HepG2 (cell line): ENCODE measurements around the gene DOK7. TPM values are rescaled to one million over a fixed set of nuclear protein-coding genes. Genes with fewer than 3 reads are reported as not detected.

Source experiments
- ATAC-seq: fragments of 200-7000 bp; cut with Tn5 transposase; 3 replicates; pipeline ENCODE4 v1.9.1; 2020; ENCODE audit warnings: mild to moderate bottlenecking, moderate library complexity
- BruUV-seq: library from RNA; stranded (reverse); fragments of 400-500 nt; replicated peaks from 2 replicates; lab custom pipeline; 2021; lab: Mats Ljungman, UMichigan
- CTCF ChIA-PET: fragments of 300-600 bp; formaldehyde crosslinking; extraction: SDS; loops from one replicate; lab custom pipeline; 2021; ENCODE audit warnings: low total read pairs, inconsistent platforms, low intra/inter-chr PET ratio; lab: Yijun Ruan, JAX
- POLR2A ChIA-PET: fragments of 350-600 bp; sonication (Branson Sonifier 250); formaldehyde crosslinking; loops from one replicate; lab custom pipeline; 2020; ENCODE audit warnings: antibody characterized with exemption, inconsistent platforms; lab: Yijun Ruan, JAX
- DNase-seq: peaks from one replicate; pipeline ENCODE4 v3.0.0-alpha.2; 2015; ENCODE audit warnings: low spot score
- FAIRE-seq: peaks from 3 replicates; lab custom pipeline; 2011; peaks lifted over from hg19 to GRCh38; lab: Jason Lieb, UNC
- H2AFZ ChIP-seq: one replicate; pipeline ENCODE4 v1.6.1; 2011; ENCODE audit warnings: low read length, inconsistent platforms
- H3K27ac ChIP-seq: fragments of 300-600 bp; 3 replicates; pipeline ENCODE4 v1.8.0; 2011; ENCODE audit warnings: mixed run types, mild to moderate bottlenecking, mixed read lengths, low read length, inconsistent platforms; ENCODE audit not compliant: insufficient read depth; ENCODE audit errors: extremely low read length
- H3K27me3 ChIP-seq, 2 experiments: fragments of 200-600 bp in 1 of 2; 2 replicates in 1 of 2; 3 replicates in 1 of 2; pipeline versions ENCODE4 v1.6.0 to v1.8.0; 2011; ENCODE audit warnings: low read length in 2 of 2, mild to moderate bottlenecking in 2 of 2, moderate library complexity in 2 of 2, inconsistent platforms in 1 of 2; ENCODE audit not compliant: insufficient read depth in 2 of 2, control insufficient read depth in 1 of 2
- H3K36me3 ChIP-seq, 2 experiments: fragments of 200-600 bp in 1 of 2; replicated peaks in 1 of 2; 2 replicates in 1 of 2; 3 replicates in 1 of 2; pipeline versions ENCODE4 v1.5.1 to v1.8.0; 2011; ENCODE audit warnings: low read length in 2 of 2, inconsistent platforms in 1 of 2; ENCODE audit not compliant: insufficient read depth in 2 of 2, control insufficient read depth in 1 of 2
- H3K4me1 ChIP-seq: 2 replicates; pipeline ENCODE4 v1.5.1; 2012; ENCODE audit warnings: low read length, inconsistent platforms; ENCODE audit not compliant: insufficient read depth
- H3K4me2 ChIP-seq: 2 replicates; pipeline ENCODE4 v1.6.0; 2011; ENCODE audit warnings: low read depth, low read length, inconsistent platforms
- H3K4me3 ChIP-seq, 3 experiments: fragments of 200-600 bp in 1 of 3; sonication (generic), shearing (Covaris generic) in 1 of 3; replicated peaks in 1 of 3; 2 replicates each; pipeline ENCODE4 v1.5.1; 2011 to 2016; ENCODE audit warnings: low read length in 3 of 3, inconsistent platforms in 2 of 3, low read depth in 2 of 3, mild to moderate bottlenecking in 2 of 3, control low read depth in 1 of 3, mixed read lengths in 1 of 3; ENCODE audit not compliant: insufficient read depth in 1 of 3
- H3K79me2 ChIP-seq: one replicate; pipeline ENCODE4 v1.6.1; 2011; ENCODE audit warnings: low read length, inconsistent platforms; ENCODE audit not compliant: insufficient read depth
- H3K9ac ChIP-seq: 2 replicates; pipeline ENCODE4 v1.6.0; 2011; ENCODE audit warnings: mild to moderate bottlenecking, low read depth, low read length, inconsistent platforms; ENCODE audit not compliant: insufficient read depth
- H3K9me3 ChIP-seq: 2 replicates; pipeline ENCODE4 v1.5.1; 2012; ENCODE audit warnings: mild to moderate bottlenecking, low read length
- H4K20me1 ChIP-seq: 2 replicates; pipeline ENCODE4 v1.6.0; 2011; ENCODE audit warnings: inconsistent platforms, mild to moderate bottlenecking, low read length, moderate library complexity; ENCODE audit not compliant: insufficient read depth
- ZFP1 ChIP-seq: IDR thresholded peaks from 2 replicates; pipeline ENCODE4 v1.6.1; 2016
- WGBS: methylation state at CpG from one replicate; pipeline ENCODE4 v1.1.6; 2017; ENCODE audit warnings: low lambda C conversion rate; 5-methylcytosine and 5-hydroxymethylcytosine counted together
- in situ Hi-C: cut with HindIII; loops from 2 replicates; pipeline ENCODE4 v1.10.0; 2017; ENCODE audit warnings: low pct_unique_long_range_greater_than_20kb; ENCODE audit not compliant: extremely low pct_ligation_motif_present
- intact Hi-C: fragments of 100-400 bp; cut with micrococcal nuclease; formaldehyde crosslinking; loops from one replicate; pipeline ENCODE4 v1.10.0; 2022; ENCODE audit not compliant: unreplicated experiment
- polyA plus RNA-seq, 8 experiments: library from polyadenylated mRNA; depleted of rRNA in 3 of 8; stranded (reverse) in 7 of 8; unstranded in 1 of 8; fragments of >200 nt; fragmentation: Illumina TruSeq in 4 of 8; extraction: Trizol in 4 of 8; gene quantifications; 2 replicates each; pipeline versions ENCODE4 v1.2.1 to v1.2.3, GENCODE V29; 2011 to 2016; ENCODE audit warnings: low read depth in 4 of 8, missing spikeins in 1 of 8, mixed read lengths in 1 of 8; ENCODE audit not compliant: insufficient read depth in 1 of 8
- total RNA-seq, 5 experiments: library from RNA; depleted of rRNA; stranded (reverse); fragments of >200 nt; fragmentation: Illumina TruSeq; extraction: Trizol; gene quantifications; 2 replicates each; pipeline ENCODE4 v1.2.3, GENCODE V29; 2016; ENCODE audit warnings: low read depth in 1 of 5
- TF ChIP-seq, protein P1 (sequence below): sonication (generic); formaldehyde crosslinking; IDR thresholded peaks from 2 replicates; pipeline ENCODE4 v1.4.0; 2020; ENCODE audit warnings: missing genetic modification reagents, borderline replicate concordance
- TF ChIP-seq, protein P2 (sequence below): sonication (generic); formaldehyde crosslinking; IDR thresholded peaks from 2 replicates; pipeline ENCODE4 v1.5.0; 2020; ENCODE audit warnings: missing genetic modification reagents
- TF ChIP-seq, protein P3 (sequence below): sonication (generic); formaldehyde crosslinking; IDR thresholded peaks from 2 replicates; pipeline ENCODE4 v1.5.0; 2020; ENCODE audit warnings: mild to moderate bottlenecking, missing genetic modification reagents, borderline replicate concordance

Gene DOK7
- total and polyA plus RNA-seq, 2 of the 13 experiments (the other 11 are each of a cell fraction or from before 2014, with no cell fraction given), result 0.03 to 0.07 TPM

DNA sequence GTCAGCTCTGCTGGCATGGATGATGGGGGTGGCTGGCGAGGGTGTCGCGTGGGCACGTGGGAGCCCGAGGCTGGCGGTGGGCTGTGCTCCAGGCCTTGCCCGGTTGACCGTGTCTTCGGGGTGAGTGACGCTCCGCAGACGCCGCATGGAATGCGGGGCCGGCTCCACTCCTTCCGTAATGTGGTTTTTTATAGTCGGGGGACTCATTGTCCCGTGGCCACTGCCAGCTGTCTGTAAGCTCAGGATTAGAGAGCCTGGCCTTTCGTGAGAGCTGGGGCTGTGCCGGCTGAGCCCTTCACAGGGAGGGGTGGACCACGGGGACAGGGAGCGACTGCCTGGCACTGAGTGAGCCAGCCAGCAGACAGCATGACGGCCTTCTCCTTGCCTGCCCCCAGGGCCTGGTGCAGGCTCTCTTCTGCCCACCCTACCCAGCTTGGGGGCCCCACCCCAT lies 20.4 kb downstream of the DOK7 start:
- Histone ChIP-seq H3K27me3 (peaks cover 31 to 91% of the 10 kb centered on the region in 2 experiments), H3K4me1 (peaks cover 16% of the 10 kb centered on the region), H3K4me2 (no peak overlapping the region)
- intact Hi-C loops, result no loop called here
- CTCF ChIA-PET, result no interaction called here
- TF ChIP-seq, protein P1, sequence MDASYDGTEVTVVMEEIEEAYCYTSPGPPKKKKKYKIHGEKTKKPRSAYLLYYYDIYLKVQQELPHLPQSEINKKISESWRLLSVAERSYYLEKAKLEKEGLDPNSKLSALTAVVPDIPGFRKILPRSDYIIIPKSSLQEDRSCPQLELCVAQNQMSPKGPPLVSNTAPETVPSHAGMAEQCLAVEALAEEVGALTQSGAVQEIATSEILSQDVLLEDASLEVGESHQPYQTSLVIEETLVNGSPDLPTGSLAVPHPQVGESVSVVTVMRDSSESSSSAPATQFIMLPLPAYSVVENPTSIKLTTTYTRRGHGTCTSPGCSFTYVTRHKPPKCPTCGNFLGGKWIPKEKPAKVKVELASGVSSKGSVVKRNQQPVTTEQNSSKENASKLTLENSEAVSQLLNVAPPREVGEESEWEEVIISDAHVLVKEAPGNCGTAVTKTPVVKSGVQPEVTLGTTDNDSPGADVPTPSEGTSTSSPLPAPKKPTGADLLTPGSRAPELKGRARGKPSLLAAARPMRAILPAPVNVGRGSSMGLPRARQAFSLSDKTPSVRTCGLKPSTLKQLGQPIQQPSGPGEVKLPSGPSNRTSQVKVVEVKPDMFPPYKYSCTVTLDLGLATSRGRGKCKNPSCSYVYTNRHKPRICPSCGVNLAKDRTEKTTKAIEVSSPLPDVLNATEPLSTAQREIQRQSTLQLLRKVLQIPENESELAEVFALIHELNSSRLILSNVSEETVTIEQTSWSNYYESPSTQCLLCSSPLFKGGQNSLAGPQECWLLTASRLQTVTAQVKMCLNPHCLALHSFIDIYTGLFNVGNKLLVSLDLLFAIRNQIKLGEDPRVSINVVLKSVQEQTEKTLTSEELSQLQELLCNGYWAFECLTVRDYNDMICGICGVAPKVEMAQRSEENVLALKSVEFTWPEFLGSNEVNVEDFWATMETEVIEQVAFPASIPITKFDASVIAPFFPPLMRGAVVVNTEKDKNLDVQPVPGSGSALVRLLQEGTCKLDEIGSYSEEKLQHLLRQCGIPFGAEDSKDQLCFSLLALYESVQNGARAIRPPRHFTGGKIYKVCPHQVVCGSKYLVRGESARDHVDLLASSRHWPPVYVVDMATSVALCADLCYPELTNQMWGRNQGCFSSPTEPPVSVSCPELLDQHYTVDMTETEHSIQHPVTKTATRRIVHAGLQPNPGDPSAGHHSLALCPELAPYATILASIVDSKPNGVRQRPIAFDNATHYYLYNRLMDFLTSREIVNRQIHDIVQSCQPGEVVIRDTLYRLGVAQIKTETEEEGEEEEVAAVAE, result no peak
- TF ChIP-seq, protein P2, sequence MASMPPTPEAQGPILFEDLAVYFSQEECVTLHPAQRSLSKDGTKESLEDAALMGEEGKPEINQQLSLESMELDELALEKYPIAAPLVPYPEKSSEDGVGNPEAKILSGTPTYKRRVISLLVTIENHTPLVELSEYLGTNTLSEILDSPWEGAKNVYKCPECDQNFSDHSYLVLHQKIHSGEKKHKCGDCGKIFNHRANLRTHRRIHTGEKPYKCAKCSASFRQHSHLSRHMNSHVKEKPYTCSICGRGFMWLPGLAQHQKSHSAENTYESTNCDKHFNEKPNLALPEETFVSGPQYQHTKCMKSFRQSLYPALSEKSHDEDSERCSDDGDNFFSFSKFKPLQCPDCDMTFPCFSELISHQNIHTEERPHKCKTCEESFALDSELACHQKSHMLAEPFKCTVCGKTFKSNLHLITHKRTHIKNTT (CRISPR knock-in tag), result no peak
- TF ChIP-seq, protein P3, sequence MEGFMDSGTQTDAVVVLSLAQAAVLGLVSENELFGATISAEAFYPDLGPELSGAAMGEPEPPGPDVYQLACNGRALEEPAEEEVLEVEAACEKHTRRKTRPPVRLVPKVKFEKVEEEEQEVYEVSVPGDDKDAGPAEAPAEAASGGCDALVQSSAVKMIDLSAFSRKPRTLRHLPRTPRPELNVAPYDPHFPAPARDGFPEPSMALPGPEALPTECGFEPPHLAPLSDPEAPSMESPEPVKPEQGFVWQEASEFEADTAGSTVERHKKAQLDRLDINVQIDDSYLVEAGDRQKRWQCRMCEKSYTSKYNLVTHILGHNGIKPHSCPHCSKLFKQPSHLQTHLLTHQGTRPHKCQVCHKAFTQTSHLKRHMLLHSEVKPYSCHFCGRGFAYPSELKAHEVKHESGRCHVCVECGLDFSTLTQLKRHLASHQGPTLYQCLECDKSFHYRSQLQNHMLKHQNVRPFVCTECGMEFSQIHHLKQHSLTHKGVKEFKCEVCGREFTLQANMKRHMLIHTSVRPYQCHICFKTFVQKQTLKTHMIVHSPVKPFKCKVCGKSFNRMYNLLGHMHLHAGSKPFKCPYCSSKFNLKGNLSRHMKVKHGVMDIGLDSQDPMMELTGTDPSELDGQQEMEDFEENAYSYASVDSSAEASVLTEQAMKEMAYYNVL (CRISPR knock-in tag), result no peak
- TF ChIP-seq ZFP1 (CRISPR knock-in tag), result no peak
- TF ChIP-seq, all 625 proteins: peak for 0
- Histone ChIP-seq H3K79me2 (no peaks in the 10 kb centered on the region), H2AFZ (no peak overlapping the region), H3K27ac (no peak overlapping the region), H3K9me3 (no peaks in the 10 kb centered on the region), H4K20me1 (no peaks in the 10 kb centered on the region), H3K4me3 (no peak overlapping the region), H3K36me3 (no peaks in the 10 kb centered on the region), H3K9ac (no peak overlapping the region)
- BruUV-seq, result no TSS peak
- ATAC-seq, result no peak
- DNase-seq, result no peak
- in situ Hi-C loops, result no loop called here
- POLR2A ChIA-PET, result no interaction called here
- no peak for FAIRE-seq
- 57% methylated on average over 14 of the region's 23 CpGs for WGBS
